NCI-H1048 (cell line): Measurements from ENCODE around the gene C1orf185.
"Not testable (repeated sequence)": the region's sequence is repeated elsewhere in the genome, so short reads cannot be mapped to it uniquely, and the experiment has no call there.

ENCODE experiments used
- DNase-seq: peaks from one replicate; lab custom pipeline; 2025; lab: John Stamatoyannopoulos, UW

Gene C1orf185

DNA sequence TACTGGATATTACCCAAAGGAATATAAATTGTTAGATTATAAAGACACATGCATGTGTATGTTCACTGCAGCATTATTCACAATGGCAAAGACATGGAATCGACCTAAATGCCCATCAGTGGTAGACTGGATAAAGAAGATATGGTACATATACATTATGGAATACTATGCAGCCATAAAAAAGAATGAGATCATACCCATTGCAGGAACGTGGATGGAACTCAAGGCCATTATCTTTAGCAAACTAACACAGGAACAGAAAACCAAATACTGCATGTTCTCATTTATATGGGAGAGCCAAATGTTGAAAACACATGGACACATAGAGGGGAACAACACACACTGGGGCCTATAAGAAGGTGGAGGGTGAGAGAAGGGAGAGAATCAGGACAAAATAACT is 35.7 kb downstream of the C1orf185 start:
- DNase-seq: not testable (repeated sequence)

DNA sequence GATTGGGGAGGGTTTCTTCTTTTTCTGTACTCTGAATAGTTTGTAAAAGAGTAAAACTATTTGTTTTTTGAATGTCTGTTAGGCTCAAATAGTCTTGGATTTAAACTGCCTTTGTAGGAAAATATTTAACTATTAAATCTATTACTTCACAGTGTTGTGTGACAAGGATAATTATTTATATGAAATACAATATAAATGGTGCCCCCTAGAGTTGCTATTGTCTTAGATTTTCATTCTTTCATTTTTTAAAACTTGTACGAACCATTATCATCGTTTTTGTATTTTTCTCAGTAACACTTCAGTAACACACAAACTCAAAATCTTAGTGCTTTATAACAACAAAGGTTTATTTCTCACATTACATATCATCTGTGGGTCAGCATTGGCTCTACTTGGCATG is 37.4 kb downstream of the C1orf185 start:
- DNase-seq: no peak

DNA sequence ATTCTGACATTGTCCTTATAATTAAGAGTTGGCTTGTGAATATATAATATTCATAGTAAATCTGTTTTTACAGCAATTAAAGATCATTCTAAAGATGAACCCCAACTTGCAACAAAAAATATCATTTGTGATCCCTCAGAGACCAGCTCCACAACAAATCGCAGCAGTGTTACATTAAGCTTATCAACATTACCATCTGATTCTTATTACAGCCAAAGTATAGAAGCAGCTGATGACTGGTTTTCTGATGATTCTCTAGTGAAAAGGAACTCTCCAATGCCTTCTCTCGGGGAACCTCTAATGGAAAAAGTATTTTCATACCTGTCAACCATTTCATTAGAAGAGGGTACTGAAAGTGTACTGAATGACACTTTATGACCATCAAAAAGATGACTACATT is 45.4 kb downstream of the C1orf185 start:
- no peak for DNase-seq

DNA sequence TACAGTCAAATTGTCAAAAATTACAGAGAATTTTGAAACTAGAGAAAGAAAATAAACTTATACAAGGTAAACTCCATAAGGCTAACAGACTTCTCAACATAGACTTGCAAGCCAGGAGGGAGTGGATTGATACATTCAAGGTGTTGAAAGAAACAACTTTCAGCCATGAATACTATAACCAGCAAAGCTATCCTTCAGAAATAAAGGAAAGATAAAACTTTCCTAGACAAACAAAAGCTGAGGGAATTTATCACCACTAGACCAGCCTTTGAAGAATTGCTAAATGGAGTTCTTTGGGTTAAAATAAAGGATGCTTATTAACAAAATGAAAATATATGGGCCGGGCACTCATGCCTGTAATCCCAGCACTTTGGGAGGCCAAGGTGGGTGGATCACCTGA is 52.7 kb downstream of the C1orf185 start:
- no peak for DNase-seq

DNA sequence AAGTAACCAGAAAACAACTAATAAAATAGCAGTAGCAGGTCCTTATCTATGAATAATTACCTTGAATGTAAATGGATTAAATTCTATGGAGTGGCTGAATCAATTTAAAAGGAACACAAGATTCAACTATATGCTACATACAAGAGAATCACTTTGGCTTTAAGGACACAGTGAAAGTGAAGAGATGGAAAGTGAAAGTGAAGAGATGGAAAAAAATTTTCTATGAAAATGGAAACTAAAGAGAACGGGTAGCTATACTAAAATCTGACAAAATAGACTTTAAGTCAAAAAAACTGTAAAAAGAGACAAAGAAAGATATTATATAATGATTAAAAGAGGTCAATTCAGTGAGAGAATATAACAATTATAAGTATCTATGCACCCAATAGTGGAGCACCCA is 54.7 kb downstream of the C1orf185 start:
- DNase-seq: no peak

DNA sequence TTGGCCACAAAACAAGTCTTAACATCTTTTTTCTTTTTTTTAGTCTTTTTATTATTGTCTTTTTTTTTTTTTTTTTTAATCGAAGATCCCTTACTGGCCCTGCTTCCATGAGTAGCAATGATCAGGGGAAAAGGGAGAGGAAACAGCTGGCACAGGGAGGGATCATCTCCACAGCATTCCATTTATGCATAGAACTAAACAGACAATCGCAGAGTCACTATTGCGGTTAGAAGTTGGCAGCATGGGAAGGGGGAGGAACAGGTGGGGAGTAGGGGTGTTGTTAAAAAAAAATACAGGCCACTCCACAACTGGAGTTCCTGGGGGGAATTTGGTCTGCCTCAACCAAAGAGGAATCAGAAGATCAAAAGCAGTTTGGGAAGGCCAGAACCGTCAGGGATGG is 55.4 kb downstream of the C1orf185 start:
- DNase-seq: no peak

DNA sequence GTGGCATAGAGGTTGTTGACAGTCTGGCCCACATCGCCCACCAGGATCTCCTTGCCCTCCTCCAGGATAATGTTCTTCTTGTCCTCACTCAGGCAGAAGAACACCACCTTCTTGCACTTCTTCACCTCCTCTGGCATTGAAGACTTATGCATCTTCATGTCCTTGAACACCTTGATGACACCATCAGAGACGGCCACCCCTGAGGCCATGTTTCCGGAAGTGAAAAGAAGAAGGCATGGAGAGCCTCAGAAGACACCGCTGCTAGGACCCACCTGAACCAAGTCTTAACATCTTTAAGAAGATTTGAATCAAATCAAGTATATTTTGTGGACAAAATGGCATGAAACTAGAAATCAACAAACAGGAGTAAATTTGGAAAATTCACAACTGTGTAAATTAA is 56.2 kb downstream of the C1orf185 start:
- DNase-seq: no peak

DNA sequence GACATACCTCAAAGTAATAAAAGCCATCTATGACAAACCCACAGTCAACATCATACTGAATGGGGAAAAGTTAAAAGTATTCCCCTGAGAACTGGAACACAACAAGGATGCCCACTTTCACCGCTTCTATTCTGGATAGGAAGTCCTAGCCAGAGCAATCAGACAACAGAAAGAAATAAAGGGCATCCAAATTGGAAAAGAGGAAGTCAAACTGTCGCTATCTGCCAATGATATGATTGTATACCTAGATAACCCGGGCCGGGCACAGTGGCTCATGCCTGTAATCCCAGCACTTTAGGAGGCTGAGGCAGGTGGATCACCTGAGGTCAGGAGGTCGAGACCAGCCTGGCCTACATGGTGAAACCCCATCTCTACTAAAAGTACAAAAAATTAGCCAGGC is 60.5 kb downstream of the C1orf185 start:
- not testable (repeated sequence) for DNase-seq

DNA sequence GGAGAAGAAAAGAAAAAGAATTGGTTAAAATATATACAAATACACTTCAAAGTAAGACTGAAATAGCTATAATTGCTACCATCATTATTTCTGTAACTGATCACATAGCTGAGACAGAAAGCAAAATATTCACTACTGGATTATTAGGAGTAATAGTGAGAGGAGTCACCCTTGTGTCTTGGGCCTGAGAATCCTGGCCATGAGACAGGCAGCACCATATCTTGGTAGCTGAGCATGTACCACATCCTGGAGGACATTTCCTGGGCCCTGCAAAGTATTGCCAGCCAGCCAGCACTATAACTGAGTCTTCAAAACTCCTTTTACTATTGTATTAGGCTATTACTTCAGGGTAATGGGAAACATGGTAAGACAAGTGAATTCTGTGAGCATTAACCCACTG is 63.5 kb downstream of the C1orf185 start:
- no peak for DNase-seq

DNA sequence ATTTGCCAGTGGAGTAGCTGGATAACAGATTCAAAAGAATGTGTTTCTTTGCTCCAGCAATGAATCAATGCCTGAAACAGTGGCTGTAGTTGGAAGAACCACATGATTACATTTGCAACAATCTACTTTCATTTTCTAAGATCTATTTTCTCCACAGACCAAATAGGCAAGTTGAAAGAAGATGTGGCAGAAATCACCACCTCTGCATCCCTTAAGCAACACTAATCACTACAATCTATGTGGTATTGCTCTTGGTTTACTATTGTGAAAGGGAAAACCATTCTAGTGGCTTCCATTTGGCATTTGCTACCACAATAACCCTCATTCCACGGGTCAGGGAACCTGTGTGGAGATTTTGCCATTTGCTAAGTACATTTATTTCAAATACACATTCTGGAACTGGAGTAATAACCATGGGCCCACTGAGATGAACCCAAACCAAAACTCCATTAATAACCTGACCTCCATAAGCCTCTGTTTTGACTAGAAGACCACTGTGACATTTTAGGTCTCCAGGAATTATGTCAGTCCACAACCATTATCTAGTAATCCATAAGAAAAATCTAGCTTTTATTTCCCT is 66.3 kb downstream of the C1orf185 start:
- DNase-seq: no peak

DNA sequence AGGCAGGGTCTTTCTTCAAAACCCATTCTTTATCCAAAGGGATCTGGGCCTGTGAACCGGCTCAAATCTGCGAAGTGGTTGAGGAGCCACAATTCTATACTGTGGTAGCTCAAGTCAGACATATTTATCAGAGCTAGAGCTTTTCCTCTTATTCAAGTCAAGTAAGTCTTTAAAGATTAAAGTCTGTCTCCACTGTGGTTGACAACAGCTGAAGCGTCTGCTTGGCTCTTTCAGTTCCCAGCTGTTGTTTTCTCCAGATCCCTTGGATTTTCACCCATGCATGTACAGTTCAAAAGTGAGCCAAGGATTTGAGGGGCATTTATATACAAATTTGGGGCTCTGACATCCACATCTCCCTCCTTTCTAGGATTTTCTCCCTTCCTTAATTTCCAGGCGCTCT is 66.9 kb downstream of the C1orf185 start:
- DNase-seq: no peak

DNA sequence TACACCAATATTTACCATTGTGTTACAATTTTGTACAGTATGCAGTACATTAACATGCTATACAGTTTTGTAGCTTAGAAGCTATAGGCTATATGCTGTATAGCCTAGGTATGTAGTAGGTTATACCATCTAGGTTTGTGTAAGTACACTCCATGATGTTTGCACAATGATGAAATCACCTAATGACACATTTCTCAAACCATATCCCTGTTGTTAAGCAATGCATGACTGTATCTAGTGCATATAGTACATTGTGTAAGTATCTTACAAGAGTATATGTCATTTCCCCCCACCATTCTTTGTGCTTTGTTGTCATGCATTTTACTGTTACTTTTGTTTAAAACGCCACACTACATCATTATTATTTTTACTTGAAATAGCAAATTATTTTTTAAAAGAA is 68.3 kb downstream of the C1orf185 start:
- DNase-seq: no peak

DNA sequence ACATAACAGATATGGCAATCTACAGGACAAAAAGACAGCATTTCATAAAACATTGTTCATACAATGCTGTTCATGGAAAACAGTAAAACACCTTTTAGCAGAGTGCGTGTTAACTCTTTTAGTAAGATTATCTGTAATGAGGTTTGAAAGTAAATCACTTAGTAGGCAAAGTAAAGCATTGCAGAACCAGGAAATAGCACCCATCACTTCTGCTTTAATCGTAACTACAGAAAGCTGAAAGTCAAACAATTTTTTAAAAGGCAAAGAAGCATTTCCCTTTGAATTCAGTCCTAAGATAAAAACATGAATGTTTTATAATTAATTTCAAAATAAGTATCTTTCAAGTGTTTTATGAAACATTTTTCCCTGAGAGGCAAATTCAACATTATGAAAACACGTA is 70.8 kb downstream of the C1orf185 start:
- no peak for DNase-seq

DNA sequence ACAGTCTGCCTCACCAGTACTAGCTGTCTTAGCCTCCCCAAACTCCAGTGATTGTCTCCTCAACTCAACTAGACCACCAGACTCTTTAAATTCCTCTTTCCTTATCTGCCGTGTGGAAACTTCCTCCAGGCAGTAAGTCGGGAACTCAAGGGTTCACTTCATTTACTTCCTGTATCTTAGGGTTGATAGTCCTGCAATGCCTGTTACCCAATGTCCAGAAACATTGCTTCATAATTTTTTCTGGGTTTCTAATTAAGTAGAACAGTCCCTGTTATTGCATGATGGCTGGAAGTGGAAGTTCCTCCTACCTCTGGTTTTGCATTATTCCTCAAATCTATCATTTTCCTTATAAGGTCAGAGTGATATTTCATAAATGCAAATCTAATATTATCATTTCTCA is 73.2 kb downstream of the C1orf185 start:
- no peak for DNase-seq

DNA sequence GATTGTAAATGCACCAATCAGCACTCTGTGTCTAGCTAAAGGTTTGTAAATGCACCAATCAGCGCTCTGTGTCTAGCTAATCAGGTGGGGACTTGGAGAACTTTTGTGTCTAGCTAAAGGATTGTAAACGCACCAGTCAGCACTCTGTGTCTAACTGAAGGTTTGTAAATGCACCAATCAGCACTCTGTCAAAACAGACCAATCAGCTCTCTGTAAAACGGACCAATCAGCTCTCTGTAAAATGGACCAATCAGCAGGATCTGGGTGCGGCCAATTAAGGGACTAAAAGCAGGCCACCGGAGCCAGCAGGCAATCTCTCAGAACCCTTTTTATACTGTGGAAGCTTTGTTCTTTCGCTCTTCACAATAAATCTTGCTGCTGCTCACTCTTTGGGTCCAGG is 76.0 kb downstream of the C1orf185 start:
- not testable (repeated sequence) for DNase-seq

DNA sequence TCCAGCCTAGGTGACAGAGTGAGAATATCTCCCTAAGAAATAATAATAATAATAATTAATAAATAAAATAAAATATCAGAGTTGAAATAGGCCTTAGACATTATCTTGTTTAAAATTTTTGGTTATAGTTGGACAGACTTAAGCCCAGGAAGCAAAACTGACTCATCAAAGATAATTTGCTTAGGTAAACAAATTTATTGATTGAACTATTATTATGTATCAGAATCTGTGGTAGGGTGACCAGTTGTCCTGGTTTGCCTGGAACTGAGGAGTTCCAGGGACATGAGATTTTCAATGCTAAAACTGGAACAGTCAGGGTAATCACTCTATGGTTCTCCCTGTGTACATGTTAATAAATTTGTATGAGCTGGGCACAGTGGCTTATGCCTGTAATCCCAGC is 86.2 kb downstream of the C1orf185 start:
- DNase-seq: no peak

DNA sequence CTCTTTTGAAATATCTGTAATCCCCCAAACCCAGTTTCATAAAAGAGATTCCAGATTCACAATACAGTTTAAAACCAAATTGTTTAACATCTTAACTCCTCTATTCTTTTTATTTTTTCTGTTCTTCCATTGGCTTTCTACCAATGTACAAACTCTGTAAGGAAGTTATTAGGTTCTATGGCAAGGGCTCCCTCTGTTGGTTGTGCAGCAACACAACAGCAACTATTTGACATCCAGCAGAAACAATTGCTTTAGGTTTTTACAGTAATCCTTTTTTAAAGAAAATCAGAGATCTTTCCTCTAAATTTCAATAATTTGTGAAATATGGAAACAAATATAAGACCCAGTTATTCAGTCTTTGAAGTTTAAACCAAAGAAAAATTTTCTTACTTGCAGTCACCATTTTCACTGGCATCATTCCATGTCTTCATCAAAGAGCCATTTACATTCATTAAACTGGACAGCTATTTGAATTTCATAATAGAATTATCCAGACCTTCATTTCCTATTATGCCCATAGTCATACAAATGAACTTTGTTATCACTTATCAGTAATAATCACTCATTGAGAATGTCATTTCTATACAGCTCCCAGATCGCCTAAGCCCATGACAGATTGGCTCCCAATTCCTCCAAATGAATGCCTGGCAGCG is 87.5 kb downstream of the C1orf185 start:
- DNase-seq: peak; percentile 24

DNA sequence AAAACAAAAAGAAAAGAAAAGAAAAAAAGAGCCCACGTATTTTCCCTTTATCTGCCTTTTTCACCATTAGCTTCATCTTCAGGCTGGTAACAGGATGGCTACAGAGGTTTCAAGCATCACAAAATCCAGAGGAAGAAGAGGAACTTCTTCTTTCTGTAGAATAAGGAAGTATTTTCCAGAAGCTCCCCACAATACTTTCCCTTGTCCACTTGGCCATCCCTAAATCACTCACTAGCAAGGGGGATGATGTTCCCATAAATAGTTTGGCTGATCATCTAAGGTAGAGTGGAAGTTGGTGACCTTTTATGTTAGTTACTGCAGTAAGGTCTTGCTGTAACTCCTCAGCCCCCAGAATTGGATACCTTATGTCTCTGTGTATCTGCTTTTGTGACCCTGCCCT is 88.9 kb downstream of the C1orf185 start:
- DNase-seq: no peak

DNA sequence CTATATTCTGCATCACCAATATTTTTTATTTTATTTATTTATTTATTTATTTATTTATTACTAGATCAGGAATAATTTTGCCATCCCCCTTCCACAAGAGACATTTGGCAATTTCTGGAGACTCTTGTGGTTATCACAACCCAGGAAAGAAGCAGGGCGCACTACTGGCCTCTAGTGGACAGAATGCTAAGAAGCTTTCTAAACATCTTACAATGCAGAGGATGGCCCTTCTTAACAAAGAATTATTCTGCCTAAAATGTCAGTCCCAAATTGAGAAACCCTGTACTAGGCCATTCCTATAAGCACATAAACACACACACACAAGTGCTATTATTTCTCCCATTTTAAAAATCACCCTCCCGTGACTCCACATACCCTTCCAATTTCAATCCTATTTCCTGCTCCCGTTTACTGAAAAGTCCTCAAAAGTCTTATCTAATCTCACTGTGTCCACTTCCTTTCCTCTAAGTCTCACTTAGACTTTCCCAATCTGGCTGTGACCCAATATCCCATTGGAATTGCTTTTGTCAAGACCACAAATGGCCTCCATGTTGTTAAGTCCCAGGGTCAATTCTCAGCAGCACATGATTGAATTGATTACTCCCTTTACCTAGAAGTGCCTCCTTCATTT is 90.3 kb downstream of the C1orf185 start:
- DNase-seq: no peak

DNA sequence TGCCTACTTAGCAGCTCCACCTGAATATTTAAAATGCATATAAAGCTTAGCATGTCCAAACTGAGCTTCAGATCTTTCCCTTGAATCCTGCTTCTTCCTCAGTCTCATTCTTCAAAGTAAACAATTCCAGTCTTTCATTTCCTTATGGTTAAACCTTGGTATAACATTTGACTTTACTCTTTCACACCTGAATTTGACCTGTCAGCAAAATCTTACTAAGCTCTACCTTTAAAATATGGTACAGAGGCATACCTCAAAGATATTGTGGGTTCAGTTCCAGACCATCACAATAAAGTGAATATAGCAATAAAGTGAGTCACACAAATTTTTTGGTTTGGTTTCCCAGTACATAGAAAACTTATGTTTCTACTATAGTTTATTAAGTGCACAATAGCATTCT is 91.5 kb downstream of the C1orf185 start:
- no peak for DNase-seq
